ENCODE results near the gene SEMA3A. TPM values are rescaled to one million over a fixed set of nuclear protein-coding genes. Genes with fewer than 3 reads are reported as not detected.

Gene SEMA3A
- total RNA-seq, 3 donors from 2014 or later = 4.5 to 76.7 (median 9.7) TPM

GRCh38 chr7:84181628-84182027, 13.0 kb downstream of the SEMA3A start:
- Histone ChIP-seq H3K4me3 (no peak overlapping the region), H3K9me3 (no peaks in the 10 kb centered on the region), H3K36me3 (ENCODE audit: low read depth) (no peaks in the 10 kb centered on the region), H3K4me1 (ENCODE audit: low read depth) (no peaks in the 10 kb centered on the region)
- intact Hi-C loops (cut with DNase I, micrococcal nuclease) = no loop called here
- no peak for ATAC-seq
- no peak for TF ChIP-seq CTCF (IDR thresholded peaks at IDR 0.05)
- DNase-seq = no peak

- Histone ChIP-seq H3K4me3 (no peak overlapping the region), H3K36me3 (ENCODE audit: low read depth) (no peaks in the 10 kb centered on the region), H3K4me1 (ENCODE audit: low read depth) (no peaks in the 10 kb centered on the region), H3K9me3 (no peaks in the 10 kb centered on the region)
- ATAC-seq (no peak), DNase-seq (no peak)
- intact Hi-C loops (cut with DNase I, micrococcal nuclease) = no loop called here
- TF ChIP-seq CTCF (IDR thresholded peaks at IDR 0.05) = no peak
Observed at GRCh38 chr7:84177758-84178412, 16.7 kb downstream of the SEMA3A start.

- H3K36me3 ChIP-seq (ENCODE audit: low read depth) = no peaks in the 10 kb centered on the region
- DNase-seq (no peak), ATAC-seq (no peak)
- no peaks in the 10 kb centered on the region for H3K4me1 ChIP-seq (ENCODE audit: low read depth)
- intact Hi-C loops (cut with DNase I, micrococcal nuclease) = no loop called here
- H3K4me3 ChIP-seq = no peak overlapping the region
- no peak for TF ChIP-seq CTCF (IDR thresholded peaks at IDR 0.05)
- H3K9me3 ChIP-seq = no peaks in the 10 kb centered on the region
Observed at GRCh38 chr7:84176716-84177115, 17.9 kb downstream of the SEMA3A start.

- H3K36me3 ChIP-seq (ENCODE audit: low read depth) = no peaks in the 10 kb centered on the region
- H3K4me3 ChIP-seq = no peak overlapping the region
- H3K4me1 ChIP-seq (ENCODE audit: low read depth) = no peaks in the 10 kb centered on the region
- no peak for TF ChIP-seq CTCF (IDR thresholded peaks at IDR 0.05)
- ATAC-seq = no peak
- no peak for DNase-seq
- intact Hi-C loops (cut with DNase I, micrococcal nuclease) = no loop called here
- no peaks in the 10 kb centered on the region for H3K9me3 ChIP-seq
Observed at GRCh38 chr7:84175461-84175860, 19.1 kb downstream of the SEMA3A start.

- no peak for TF ChIP-seq CTCF (IDR thresholded peaks at IDR 0.05)
- Histone ChIP-seq H3K9me3 (no peaks in the 10 kb centered on the region), H3K4me1 (ENCODE audit: low read depth) (no peaks in the 10 kb centered on the region), H3K36me3 (ENCODE audit: low read depth) (no peaks in the 10 kb centered on the region), H3K4me3 (no peak overlapping the region)
- no peak for ATAC-seq
- intact Hi-C loops (cut with DNase I, micrococcal nuclease) = no loop called here
- no peak for DNase-seq
Observed at GRCh38 chr7:84170646-84171045, 23.9 kb downstream of the SEMA3A start.

- Histone ChIP-seq H3K4me1 (ENCODE audit: low read depth) (no peaks in the 10 kb centered on the region), H3K36me3 (ENCODE audit: low read depth) (no peaks in the 10 kb centered on the region), H3K4me3 (no peak overlapping the region), H3K9me3 (no peaks in the 10 kb centered on the region)
- DNase-seq (no peak), ATAC-seq (no peak)
- intact Hi-C loops (cut with DNase I, micrococcal nuclease) = no loop called here
- no peak for TF ChIP-seq CTCF (IDR thresholded peaks at IDR 0.05)
Observed at GRCh38 chr7:84162584-84162983, 32.0 kb downstream of the SEMA3A start.

All from mucosa of descending colon (tissue), 3 donors.